ENCODE data around the gene PKIG. TPM values are rescaled to one million over a fixed set of nuclear protein-coding genes. Genes with fewer than 3 reads are reported as not detected.

Gene PKIG
- total and polyA plus RNA-seq, 2 experiments from 2014 or later = 47.6 to 51.9 TPM

DNA sequence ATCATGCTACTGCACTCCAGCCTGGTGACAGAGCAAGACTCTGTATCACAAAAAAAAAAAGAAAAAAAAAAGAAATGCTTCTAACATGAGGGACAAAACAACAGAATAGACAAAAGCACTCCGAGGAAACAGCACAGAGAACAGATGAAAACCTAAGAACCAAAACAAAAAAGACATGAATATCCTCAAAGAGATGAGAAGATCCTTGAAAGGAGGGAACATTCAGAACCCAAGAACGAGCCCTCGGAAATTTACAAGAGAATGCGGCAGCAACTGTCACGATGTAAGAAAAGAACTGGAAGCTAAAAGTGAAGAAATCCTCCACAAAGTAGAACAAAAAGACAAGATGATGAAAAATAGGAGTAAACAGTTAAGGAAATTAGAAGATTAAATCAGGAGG, 47.9 kb downstream of the PKIG start:
- 87% methylated on average over 5 of the region's 5 CpGs for WGBS (ENCODE audit: low lambda C conversion rate, missing lambda C conversion rate)

DNA sequence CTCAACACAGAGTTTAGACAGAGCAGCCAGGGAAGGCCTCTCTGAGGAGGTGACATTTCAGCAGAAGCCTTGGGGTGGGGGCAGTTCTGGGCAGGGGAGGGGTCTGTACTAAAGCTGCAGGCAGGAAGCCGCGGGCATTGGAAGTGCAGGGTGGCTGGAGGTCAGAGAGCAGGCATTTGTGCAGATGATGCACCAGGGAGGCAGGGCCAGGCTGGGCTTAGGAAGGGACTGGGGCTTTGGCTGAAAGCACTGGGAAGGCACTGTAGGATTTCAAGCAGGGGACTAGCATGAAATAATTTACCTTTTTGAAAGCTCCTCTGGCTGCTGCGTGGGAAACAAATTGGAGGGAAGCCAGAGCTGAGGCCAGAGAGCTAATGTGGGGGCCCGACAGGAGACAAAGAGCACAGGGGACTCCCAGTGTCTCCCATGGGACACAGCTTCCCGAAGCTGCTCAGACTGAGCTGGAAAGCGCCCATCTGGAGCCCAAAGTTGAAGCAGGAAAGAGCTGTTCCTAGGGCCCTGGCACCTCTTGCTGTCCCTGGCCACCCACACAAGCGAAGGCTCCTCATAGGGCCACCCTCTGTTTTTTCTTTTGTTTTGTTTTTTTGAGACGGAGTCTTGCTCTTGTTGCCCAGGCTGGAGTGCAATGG, 49.8 kb downstream of the PKIG start:
- H4K20me1 ChIP-seq (ENCODE audit: insufficient read depth, poor library complexity, severe bottlenecking) = no peaks in the 10 kb centered on the region
- no peaks in the 10 kb centered on the region for H3K4me1 ChIP-seq (ENCODE audit: insufficient read depth)
- no peak overlapping the region for H3K27ac ChIP-seq
- H3K9me3 ChIP-seq (ENCODE audit: low read depth) = no peaks in the 10 kb centered on the region
- H3K4me3 ChIP-seq = no peak overlapping the region
- H3K79me2 ChIP-seq = no peaks in the 10 kb centered on the region
- no peak for DNase-seq (ENCODE audit: low spot score)
- H3K36me3 ChIP-seq (replicated peaks; ENCODE audit: insufficient read depth, low read depth) = no peaks in the 10 kb centered on the region
- no peak overlapping the region for H3K4me2 ChIP-seq
- no peak overlapping the region for H2AFZ ChIP-seq
- H3K9me2 ChIP-seq (replicated peaks; ENCODE audit: insufficient read depth) = no peaks in the 10 kb centered on the region
- no peaks in the 10 kb centered on the region for H3K27me3 ChIP-seq
- TF ChIP-seq EZH2phosphoT487 (IDR thresholded peaks at IDR 0.05; ENCODE audit: low read depth, severe bottlenecking, unreplicated experiment) = no peak
- TF ChIP-seq, protein P1, sequence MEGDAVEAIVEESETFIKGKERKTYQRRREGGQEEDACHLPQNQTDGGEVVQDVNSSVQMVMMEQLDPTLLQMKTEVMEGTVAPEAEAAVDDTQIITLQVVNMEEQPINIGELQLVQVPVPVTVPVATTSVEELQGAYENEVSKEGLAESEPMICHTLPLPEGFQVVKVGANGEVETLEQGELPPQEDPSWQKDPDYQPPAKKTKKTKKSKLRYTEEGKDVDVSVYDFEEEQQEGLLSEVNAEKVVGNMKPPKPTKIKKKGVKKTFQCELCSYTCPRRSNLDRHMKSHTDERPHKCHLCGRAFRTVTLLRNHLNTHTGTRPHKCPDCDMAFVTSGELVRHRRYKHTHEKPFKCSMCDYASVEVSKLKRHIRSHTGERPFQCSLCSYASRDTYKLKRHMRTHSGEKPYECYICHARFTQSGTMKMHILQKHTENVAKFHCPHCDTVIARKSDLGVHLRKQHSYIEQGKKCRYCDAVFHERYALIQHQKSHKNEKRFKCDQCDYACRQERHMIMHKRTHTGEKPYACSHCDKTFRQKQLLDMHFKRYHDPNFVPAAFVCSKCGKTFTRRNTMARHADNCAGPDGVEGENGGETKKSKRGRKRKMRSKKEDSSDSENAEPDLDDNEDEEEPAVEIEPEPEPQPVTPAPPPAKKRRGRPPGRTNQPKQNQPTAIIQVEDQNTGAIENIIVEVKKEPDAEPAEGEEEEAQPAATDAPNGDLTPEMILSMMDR (IDR thresholded peaks at IDR 0.05; ENCODE audit: poor library complexity) = no peak
- TF ChIP-seq EZH2 (IDR thresholded peaks at IDR 0.05; ENCODE audit: borderline replicate concordance) = no peak
- 79% methylated on average over 8 of the region's 8 CpGs for WGBS (ENCODE audit: low lambda C conversion rate, missing lambda C conversion rate)

More for the DNA sequence above, 47.9 kb downstream of the PKIG start:
- no peak overlapping the region for H2AFZ ChIP-seq
- H3K4me2 ChIP-seq = no peak overlapping the region
- H4K20me1 ChIP-seq (ENCODE audit: insufficient read depth, poor library complexity, severe bottlenecking) = no peaks in the 10 kb centered on the region
- H3K36me3 ChIP-seq (replicated peaks; ENCODE audit: insufficient read depth, low read depth) = no peaks in the 10 kb centered on the region
- no peak for DNase-seq (ENCODE audit: low spot score)
- H3K79me2 ChIP-seq = no peaks in the 10 kb centered on the region
- H3K9me2 ChIP-seq (replicated peaks; ENCODE audit: insufficient read depth) = no peaks in the 10 kb centered on the region
- no peaks in the 10 kb centered on the region for H3K9me3 ChIP-seq (ENCODE audit: low read depth)
- H3K4me3 ChIP-seq = no peak overlapping the region
- TF ChIP-seq EZH2phosphoT487 (IDR thresholded peaks at IDR 0.05; ENCODE audit: low read depth, severe bottlenecking, unreplicated experiment) = no peak
- TF ChIP-seq EZH2 (IDR thresholded peaks at IDR 0.05; ENCODE audit: borderline replicate concordance) = no peak
- TF ChIP-seq, protein P1 (IDR thresholded peaks at IDR 0.05; ENCODE audit: poor library complexity) = no peak
- H3K27me3 ChIP-seq = no peaks in the 10 kb centered on the region
- no peaks in the 10 kb centered on the region for H3K4me1 ChIP-seq (ENCODE audit: insufficient read depth)
- H3K27ac ChIP-seq = no peak overlapping the region

DNA sequence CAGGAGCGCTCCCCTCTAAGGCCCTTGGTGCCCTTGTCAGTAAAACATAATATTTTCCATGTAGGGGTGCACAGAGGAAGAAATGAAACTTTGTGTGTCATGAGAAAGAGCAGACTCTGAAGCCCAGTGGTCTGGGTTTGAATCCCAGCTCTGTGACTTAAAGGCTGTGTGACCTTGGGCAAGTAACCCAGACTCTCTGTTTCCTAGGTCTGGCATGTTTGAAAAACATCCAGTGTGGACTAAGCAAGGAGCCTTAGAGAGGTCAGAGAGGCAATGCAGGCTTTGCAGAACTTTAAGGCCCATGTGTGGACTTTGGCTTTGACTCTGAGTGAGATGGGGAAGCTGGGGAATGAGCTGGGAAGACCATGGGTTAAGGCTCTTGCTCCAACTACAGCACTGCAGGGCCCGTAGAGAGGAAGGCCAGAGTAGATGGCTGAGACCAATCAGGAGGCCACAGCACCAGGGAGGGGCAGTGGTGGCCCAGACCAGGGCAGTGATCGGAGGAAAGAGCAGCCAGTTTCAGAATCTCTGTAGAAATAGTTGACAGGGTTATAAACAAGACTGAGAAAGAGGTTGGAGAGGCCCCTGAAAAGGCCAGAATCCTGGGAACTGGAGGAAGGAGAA, 50.9 kb downstream of the PKIG start:
- no peak overlapping the region for H2AFZ ChIP-seq
- TF ChIP-seq, protein P1 (IDR thresholded peaks at IDR 0.05; ENCODE audit: poor library complexity) = no peak
- TF ChIP-seq EZH2 (IDR thresholded peaks at IDR 0.05; ENCODE audit: borderline replicate concordance) (no peak), EZH2phosphoT487 (IDR thresholded peaks at IDR 0.05; ENCODE audit: low read depth, severe bottlenecking, unreplicated experiment) (no peak)
- no peak for DNase-seq (ENCODE audit: low spot score)

More for the DNA sequence above, 50.9 kb downstream of the PKIG start:
- Histone ChIP-seq H3K36me3 (replicated peaks; ENCODE audit: insufficient read depth, low read depth) (no peaks in the 10 kb centered on the region), H3K4me2 (no peak overlapping the region), H3K4me3 (no peak overlapping the region), H3K27me3 (no peaks in the 10 kb centered on the region), H3K79me2 (no peaks in the 10 kb centered on the region), H3K27ac (no peak overlapping the region), H3K9me2 (replicated peaks; ENCODE audit: insufficient read depth) (no peaks in the 10 kb centered on the region), H3K4me1 (ENCODE audit: insufficient read depth) (no peaks in the 10 kb centered on the region), H4K20me1 (ENCODE audit: insufficient read depth, poor library complexity, severe bottlenecking) (no peaks in the 10 kb centered on the region), H3K9me3 (ENCODE audit: low read depth) (no peaks in the 10 kb centered on the region)
- 74% methylated on average over 3 of the region's 3 CpGs for WGBS (ENCODE audit: low lambda C conversion rate, missing lambda C conversion rate)
